COLO668 (cell line): Measurements from ENCODE around the gene ADGRE1.

Experiments used
- DNase-seq: peaks from one replicate; lab custom pipeline; 2025; ENCODE audit not compliant: unreplicated experiment; lab: John Stamatoyannopoulos, UW

The ADGRE1 gene

GRCh38 chr19:6873708-6874431 lies 13.5 kb upstream of the ADGRE1 start:
- DNase-seq: no peak

DNA sequence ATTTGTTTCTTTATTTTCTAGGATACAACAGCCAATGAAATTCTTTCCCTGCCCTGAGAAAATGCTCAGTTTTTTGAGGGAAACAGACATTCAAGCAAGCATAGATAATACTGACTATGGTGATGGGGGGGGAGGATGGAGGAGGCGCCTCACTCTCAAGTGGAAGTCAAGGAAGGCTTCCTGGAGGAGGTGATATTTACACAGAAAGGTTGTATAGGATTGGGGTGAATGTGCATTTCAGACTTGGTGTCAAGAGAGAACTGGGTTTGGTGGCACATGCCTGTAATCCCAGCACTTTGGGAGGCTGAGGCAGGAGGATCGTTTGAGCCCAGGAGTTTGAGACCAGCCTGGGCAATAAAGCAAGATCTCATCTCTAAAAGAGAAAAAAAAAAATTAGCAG lies 12.2 kb upstream of the ADGRE1 start:
- no peak for DNase-seq

GRCh38 chr19:6876748-6877147 lies 10.6 kb upstream of the ADGRE1 start:
- no peak for DNase-seq

DNA sequence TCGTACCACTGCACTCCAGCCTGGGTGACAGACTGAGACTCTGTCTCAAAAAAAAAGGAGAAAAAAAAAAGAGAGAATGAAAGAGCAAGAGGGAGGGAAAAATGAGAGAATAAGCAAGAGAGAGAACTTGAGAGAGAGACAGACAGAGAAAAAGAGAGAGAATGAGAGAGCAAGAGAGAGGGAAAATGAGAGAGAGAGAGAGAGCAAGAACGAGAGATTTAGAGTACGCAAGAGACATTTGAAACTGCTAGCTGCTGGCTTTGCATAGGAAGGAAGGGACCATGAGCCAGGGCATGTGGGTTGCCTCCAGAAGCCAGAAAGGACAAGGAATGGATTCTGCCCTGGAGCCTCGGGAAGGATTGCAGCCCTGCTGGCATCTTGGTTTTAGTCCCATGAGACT lies 9.6 kb upstream of the ADGRE1 start:
- no peak for DNase-seq

DNA sequence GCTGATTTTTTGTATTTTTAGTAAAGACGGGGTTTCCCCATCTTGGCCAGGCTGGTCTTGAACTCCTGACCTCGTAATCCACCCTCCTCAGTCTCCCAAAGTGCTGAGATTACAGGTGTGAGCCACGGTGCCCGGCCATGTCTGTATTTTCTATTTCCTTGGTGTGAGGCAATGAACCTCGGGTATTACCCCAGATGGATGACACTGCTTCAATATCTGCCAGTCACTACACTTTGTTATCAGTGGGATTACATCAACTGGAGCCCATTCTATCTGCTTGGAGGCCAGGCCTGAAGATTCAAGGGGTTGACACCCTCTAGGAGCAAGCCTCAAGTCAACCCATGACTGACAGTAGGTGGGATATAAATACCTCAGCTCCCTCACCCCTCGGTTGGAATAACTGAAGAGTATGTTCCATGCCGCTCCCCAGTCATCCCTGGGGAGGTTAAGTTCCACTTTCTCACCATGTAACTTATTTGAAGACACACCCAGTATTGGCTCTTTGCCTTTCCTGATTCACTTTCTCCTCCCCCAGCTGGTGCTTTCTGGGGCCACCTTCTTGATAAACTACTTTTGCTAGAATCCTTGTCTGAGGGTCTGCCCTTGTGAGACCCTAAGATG lies 992 bp upstream of the ADGRE1 start:
- DNase-seq: no peak

DNA sequence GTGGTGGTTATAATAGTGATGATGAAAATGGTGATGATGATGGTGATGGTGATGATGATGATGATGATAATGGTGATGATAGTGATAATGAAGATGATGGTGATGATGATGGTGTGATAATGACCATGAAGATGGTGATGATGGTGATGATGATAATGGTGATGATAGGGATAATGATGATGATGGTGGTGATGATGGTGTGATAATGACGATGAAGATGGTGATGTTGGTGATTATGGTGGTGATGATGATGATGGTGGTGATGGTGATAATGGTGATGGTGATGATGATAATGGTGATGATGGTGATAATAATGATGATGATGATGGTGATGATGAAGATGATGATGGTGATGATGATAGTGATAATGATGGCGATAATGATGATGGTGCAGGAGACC lies 1.6 kb downstream of the ADGRE1 start:
- no peak for DNase-seq

- no peak for DNase-seq
These were observed 3.1 kb downstream of the ADGRE1 start for GRCh38 chr19:6890401-6890913.

GRCh38 chr19:6890938-6891337 lies 3.6 kb downstream of the ADGRE1 start:
- no peak for DNase-seq

GRCh38 chr19:6891761-6892385 lies 4.5 kb downstream of the ADGRE1 start:
- DNase-seq: no peak

DNA sequence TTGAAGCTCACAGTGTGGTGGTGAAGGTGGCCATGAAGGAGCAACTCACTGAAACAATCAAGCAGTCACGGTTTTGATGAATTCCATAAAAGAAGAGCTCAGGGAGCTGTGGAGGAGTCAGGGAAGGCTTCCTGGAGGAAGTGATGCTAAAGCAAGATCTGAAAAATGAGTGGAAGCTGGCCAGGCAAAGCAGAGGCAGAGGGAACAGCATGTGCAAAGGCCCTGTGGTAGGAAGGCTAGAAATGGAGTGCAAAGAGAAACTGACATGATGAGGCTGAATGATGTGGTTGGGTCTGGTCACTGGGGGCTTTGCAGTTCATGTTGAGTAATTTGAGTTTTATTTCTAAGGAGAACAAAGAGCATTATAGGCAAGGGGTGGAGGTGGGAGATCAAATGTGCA lies 6.9 kb downstream of the ADGRE1 start:
- no peak for DNase-seq

DNA sequence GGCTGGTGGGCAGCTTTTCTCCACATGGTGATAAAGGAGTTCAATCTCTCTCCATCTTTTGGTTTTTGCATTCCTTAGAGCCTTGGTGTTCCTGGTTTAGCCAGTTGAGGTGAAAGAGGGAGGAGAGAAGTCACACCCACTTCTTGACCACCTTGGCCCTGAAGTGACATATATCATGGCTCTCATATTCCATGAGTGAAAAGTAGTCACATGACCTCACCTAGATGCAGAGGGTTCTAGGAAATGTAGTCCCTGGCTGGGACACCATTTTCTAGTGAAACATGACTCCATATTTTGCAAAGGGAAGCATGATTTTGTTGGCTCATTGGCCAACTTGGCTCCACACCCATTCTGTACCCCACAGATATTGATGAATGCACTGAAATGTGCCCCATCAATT lies 16.1 kb downstream of the ADGRE1 start:
- DNase-seq: no peak

DNA sequence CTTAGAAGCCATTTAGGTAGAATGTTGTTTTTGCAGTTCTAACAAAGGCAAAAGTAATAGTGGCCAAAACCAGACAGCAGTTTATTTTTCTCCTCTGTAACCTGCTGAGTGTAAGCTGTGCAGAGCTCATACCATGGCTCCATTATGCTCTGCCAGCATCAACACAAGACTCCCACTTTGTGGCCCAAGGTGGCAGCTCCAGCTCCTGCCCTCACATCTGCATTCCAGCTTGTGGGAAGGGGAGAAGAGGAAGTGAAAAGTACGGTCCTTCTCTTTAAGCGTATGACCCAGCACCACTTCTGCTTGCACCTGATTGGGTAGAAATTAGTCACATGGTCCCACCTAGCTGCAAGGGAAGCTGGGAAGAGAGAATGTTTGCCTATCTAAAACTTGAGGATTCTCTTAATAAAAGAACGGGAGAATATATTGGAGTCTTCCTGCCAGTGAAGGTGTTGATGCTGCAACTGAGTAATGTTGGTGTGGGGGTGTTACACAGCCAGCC lies 19.2 kb downstream of the ADGRE1 start:
- no peak for DNase-seq

DNA sequence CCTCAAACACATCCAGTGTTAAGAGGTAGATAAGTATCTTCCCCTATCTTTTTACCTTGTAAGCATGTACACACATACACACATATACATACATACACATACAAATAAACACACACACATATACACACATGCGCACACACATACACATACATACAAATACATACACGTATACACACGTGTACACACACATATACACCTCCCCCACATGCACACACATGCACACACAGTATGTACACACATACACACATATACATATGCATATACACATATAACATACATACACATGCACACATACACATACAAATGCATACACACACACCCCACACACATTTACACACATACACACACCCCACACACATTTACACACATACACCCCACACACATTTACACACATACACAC lies 24.1 kb downstream of the ADGRE1 start:
- DNase-seq: no peak

GRCh38 chr19:6914321-6914720 lies 26.9 kb downstream of the ADGRE1 start:
- no peak for DNase-seq

DNA sequence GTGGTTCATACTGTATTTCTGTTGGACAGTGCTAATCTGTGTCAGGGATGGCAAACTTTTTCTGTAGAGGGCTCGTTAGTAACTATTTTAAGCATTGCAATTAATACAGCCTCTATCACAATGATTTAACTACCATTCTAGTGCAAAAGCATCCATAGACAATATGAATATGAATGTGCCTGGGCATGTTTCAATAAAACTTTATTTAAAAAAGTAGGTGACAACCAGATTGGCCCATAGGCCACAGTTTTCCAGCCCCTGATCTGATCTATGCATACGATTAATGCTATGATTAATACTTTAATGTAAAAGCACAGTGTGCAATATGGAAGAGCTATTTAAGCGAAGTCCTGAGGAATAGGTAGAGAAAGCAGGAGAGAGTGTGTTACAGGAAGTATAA lies 29.6 kb downstream of the ADGRE1 start:
- DNase-seq: no peak

DNA sequence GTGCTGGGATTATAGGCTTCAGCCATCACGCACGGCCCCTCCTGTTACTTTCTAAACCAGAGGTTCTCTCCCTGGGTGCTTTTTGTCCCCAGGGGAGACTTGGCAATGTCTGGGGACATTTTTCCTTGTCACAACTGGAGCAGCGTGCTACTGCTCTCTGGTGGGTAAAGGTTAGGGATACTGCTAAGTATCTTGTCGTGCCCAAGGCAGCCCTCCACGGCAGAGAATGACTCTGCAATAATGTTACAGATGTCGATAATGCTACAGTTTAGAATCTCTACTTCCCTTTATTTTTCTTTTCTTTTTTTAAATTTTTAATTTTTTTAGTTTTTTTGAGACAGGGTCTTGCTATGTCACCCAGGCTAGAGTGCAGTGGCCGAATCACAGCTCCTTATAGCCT lies 38.0 kb downstream of the ADGRE1 start:
- no peak for DNase-seq

DNA sequence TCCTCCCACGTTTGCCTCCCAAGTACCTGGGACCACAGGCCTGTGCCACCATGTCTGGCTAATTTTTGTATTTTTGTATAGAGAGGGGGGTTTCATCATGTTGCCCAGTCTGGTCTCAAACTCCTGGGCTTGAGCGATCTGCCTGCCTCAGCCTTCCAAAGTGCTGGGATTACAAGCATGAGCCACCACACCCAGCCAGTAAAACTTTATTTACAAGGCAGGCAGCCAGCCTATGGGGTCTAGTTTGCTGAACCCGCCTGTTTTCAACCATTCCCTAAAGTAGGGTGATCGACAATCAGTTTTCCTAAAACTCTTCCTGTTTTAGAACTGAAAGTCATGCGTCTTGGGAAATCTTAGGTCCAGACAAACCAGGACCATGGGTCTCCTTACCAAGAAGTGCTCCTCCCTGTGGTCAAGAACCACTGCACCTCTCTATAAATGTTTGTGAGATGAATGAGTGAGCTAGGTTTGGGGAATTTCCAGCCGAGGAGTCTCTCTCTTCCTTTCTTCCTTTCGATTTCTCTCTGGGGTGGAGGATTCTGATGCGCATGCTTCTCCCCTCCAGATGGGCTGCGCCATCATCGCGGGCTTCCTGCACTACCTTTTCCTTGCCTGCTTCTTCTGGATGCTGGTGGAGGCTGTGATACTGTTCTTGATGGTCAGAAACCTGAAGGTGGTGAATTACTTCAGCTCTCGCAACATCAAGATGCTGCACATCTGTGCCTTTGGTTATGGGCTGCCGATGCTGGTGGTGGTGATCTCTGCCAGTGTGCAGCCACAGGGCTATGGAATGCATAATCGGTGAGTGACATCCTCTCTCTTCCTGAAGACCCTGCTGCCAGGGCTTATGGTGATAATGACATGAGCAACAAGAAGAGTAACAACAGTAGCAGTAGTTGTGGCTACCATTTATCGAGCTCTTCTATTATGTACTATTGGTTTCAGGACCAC lies 38.7 kb downstream of the ADGRE1 start:
- no peak for DNase-seq

DNA sequence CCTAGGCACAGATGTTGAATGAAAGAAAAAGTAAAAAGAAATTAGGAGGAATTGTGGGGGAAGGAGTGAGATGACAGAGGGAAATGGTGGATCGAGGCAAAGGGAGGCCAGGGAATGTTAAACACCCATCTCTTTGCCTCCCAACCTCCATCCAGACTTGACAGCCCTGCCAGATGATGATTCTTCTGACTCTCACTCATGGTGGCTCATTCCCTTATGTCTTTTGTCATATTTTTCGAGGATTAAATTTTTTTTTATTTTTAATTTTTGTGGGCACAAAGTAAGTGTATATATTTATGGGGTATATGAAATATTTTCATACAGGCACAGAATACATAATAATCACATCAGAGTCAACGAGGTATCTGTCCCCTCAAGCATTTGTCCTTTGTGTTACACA lies 42.8 kb downstream of the ADGRE1 start:
- DNase-seq: no peak

GRCh38 chr19:6935069-6935468 lies 47.7 kb downstream of the ADGRE1 start:
- DNase-seq: no peak

- no peak for DNase-seq
These were observed 48.2 kb downstream of the ADGRE1 start for GRCh38 chr19:6935618-6936017.

DNA sequence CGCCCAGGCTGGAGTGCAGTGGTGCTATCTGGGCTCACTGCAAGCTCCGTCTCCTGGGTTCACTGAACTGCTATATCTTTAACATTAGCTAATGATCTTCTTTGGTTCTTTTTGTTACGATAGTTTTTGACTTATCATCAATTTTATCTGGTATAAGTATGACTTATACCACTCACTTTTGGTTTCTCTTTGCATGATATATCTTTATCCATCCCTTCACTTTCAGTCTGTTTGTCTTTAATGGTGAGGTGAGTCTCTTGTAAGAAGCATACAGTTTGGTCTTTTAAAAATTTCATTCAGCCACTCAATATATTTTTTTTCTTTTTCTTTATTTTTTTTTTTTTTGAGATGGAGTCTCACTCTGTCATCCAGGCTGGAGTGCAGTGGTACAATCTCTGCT lies 58.4 kb downstream of the ADGRE1 start:
- DNase-seq: no peak
